H1 (cell line): Measurements from ENCODE around the gene DLK2. TPM values are rescaled to one million over a fixed set of nuclear protein-coding genes. Genes with fewer than 3 reads are reported as not detected.

ENCODE experiments used
- BACH1 ChIP-seq: IDR thresholded peaks from 2 replicates; pipeline ENCODE4 v1.6.1; 2012; ENCODE audit warnings: low read length, improper control_type of control experiment
- CBX5 ChIP-seq: fragments of 300-800, 300-1000 bp; sonication (generic); IDR thresholded peaks from 2 replicates; pipeline ENCODE4 v1.7.1; 2016; ENCODE audit warnings: antibody characterized with exemption, low read length, low read depth
- CBX8 ChIP-seq: fragments of 300-800, 300-1000 bp; sonication (generic); IDR thresholded peaks from 2 replicates; pipeline ENCODE4 v1.7.1; 2016; ENCODE audit warnings: low read depth, low read length, borderline replicate concordance
- CHD2 ChIP-seq: IDR thresholded peaks from 2 replicates; pipeline ENCODE4 v1.6.1; 2012; ENCODE audit warnings: low read length, improper control_type of control experiment
- EGR1 ChIP-seq: IDR thresholded peaks from 2 replicates; pipeline ENCODE4 v1.6.1; 2011; ENCODE audit warnings: low read depth, low read length, borderline replicate concordance
- EP300 ChIP-seq, 2 experiments: IDR thresholded peaks; 1 replicate in 1 of 2; 2 replicates in 1 of 2; pipeline ENCODE4 v1.6.1; 2011 to 2012; ENCODE audit warnings: low read depth in 2 of 2, low read length in 2 of 2, mild to moderate bottlenecking in 2 of 2, borderline replicate concordance in 1 of 2, inconsistent platforms in 1 of 2, moderate library complexity in 1 of 2
- HDAC6 ChIP-seq: IDR thresholded peaks from one replicate; pipeline ENCODE4 v1.7.1; 2012; ENCODE audit warnings: low read depth, mild to moderate bottlenecking, inconsistent platforms, low read length, moderate library complexity
- KDM4A ChIP-seq: IDR thresholded peaks from one replicate; pipeline ENCODE4 v1.7.1; 2012; ENCODE audit warnings: low read depth, mild to moderate bottlenecking, moderate library complexity, low read length, inconsistent platforms; ENCODE audit not compliant: severe bottlenecking
- KDM5A ChIP-seq: fragments of 200-600 bp; IDR thresholded peaks from 2 replicates; pipeline ENCODE4 v1.7.1; 2012; ENCODE audit warnings: mild to moderate bottlenecking, low read length, inconsistent platforms, mixed read lengths
- NRF1 ChIP-seq: IDR thresholded peaks from 2 replicates; pipeline ENCODE4 v1.6.1; 2011; ENCODE audit warnings: mild to moderate bottlenecking, low read depth, low read length, improper control_type of control experiment
- PHF8 ChIP-seq: fragments of 200-600 bp; sonication (generic); conservative IDR thresholded peaks from 2 replicates; pipeline ENCODE4 v1.7.1; 2012; ENCODE audit warnings: low read depth, mild to moderate bottlenecking, inconsistent platforms, low read length, moderate library complexity
- POLR2AphosphoS5 ChIP-seq: IDR thresholded peaks from 2 replicates; pipeline ENCODE4 v1.6.1; 2011; ENCODE audit warnings: low read depth, low read length
- POU5F1 ChIP-seq: IDR thresholded peaks from 2 replicates; pipeline ENCODE4 v1.6.1; 2011; ENCODE audit warnings: low read depth, mild to moderate bottlenecking, low read length, moderate library complexity
- RAD21 ChIP-seq, 2 experiments: IDR thresholded peaks in 1 of 2; conservative IDR thresholded peaks in 1 of 2; 2 replicates each; pipeline ENCODE4 v1.6.1; 2011; ENCODE audit warnings: low read depth in 2 of 2, low read length in 2 of 2, improper control_type of control experiment in 1 of 2, inconsistent platforms in 1 of 2, mild to moderate bottlenecking in 1 of 2, moderate library complexity in 1 of 2
- RNF2 ChIP-seq: fragments of 200-900, 300-1000 bp; sonication (generic); IDR thresholded peaks from 2 replicates; pipeline ENCODE4 v1.7.1; 2016; ENCODE audit warnings: borderline replicate concordance, low read depth, mild to moderate bottlenecking, antibody characterized with exemption, low read length; ENCODE audit not compliant: poor library complexity, severe bottlenecking; ENCODE audit errors: missing control alignments
- SIN3A ChIP-seq, 2 experiments: IDR thresholded peaks in 1 of 2; conservative IDR thresholded peaks in 1 of 2; 2 replicates each; pipeline ENCODE4 v1.6.1; 2011 to 2012; ENCODE audit warnings: low read length in 2 of 2, improper control_type of control experiment in 1 of 2, low read depth in 1 of 2, mild to moderate bottlenecking in 1 of 2
- SP2 ChIP-seq: IDR thresholded peaks from 2 replicates; pipeline ENCODE4 v1.6.1; 2012; ENCODE audit warnings: mild to moderate bottlenecking, low read length, inconsistent platforms
- SP4 ChIP-seq: IDR thresholded peaks from 2 replicates; pipeline ENCODE4 v1.6.1; 2012; ENCODE audit warnings: low read length, inconsistent platforms
- TEAD4 ChIP-seq: IDR thresholded peaks from 2 replicates; pipeline ENCODE4 v1.6.1; 2012; ENCODE audit warnings: low read depth, low read length, inconsistent platforms, mixed read lengths
- ZNF274 ChIP-seq: IDR thresholded peaks from 2 replicates; pipeline ENCODE4 v1.7.0; 2012; ENCODE audit warnings: low read length, borderline replicate concordance; ENCODE audit errors: extremely low read depth
- polyA plus RNA-seq, 7 experiments: library from polyadenylated mRNA; depleted of rRNA in 3 of 7; stranded (reverse) in 5 of 7; unstranded in 2 of 7; fragments of >200 nt in 5 of 7; fragments of 200-250 nt in 2 of 7; gene quantifications; 1 replicate in 5 of 7; 2 replicates in 1 of 7; 4 replicates in 1 of 7; pipeline versions ENCODE4 v1.2.1 to v1.2.3, GENCODE V29; 2011 to 2013; ENCODE audit warnings: missing spikeins in 2 of 7, mixed read lengths in 2 of 7
- total RNA-seq: library from RNA; stranded (reverse); fragmentation: NEBNext Ultra II Directional; extraction: Animal tissue kit (Norgen Biotek cat#: 25700); gene quantifications from 2 replicates; pipeline ENCODE4 v1.2.1, GENCODE V29; 2021
- TF ChIP-seq, protein P1 (sequence below): IDR thresholded peaks from 2 replicates; pipeline ENCODE4 v1.6.1; 2012; ENCODE audit warnings: low read length, inconsistent platforms
- TF ChIP-seq, protein P2 (sequence below): IDR thresholded peaks from 2 replicates; pipeline ENCODE4 v1.6.1; 2012; ENCODE audit warnings: inconsistent platforms

DLK2 gene
- total and polyA plus RNA-seq, 2 of the 8 experiments (the other 6 are each of a cell fraction or from before 2014, with no cell fraction given), result 0.37 to 0.80 TPM

DNA sequence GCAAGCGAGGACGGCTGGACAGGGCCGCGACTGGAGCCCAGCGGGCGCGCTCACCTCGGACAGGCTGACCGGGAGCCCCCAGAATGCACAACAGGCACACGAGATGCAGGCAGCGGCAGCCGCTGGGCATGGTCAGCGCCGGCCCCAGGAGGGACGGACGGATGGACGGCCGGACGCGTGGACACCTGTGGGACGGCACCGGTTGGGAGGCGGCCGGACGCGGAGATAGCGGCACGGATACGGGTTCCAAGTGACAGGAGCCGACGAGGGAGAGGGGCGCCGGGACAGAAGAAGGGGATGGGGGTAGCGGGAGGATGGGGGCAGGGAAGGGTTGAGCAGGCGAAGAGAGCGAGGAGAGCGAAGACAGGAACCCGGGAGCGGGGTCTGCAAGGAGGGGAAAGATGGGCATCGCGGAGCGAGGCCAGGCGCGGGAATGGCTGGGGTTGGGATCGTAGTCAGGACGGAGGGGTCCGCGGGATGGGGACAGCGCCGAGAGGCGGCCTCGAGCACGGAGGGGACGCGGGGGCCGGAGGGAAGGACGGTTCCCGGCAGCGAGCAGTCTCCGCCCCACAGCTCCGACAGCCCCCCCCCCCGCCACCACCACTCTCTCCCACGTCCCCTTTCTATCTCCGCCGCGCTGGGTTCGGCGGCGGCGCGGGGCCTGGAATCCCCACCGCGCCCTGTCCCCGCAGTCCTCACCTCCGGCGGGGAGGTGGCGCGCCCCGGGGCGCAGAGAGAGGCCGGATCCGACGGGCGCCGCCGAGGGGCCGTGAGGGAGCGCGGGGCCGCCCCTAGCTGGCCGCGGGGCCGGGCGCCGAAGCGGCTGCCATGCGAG is 435 bp downstream of the DLK2 start (continued):
- TF ChIP-seq NRF1 (no peak), EGR1 (no peak), EP300 (IDR thresholded peaks at IDR 0.05; ENCODE audit: borderline replicate concordance in 1 of 2, low read depth in 2 of 2, low read length in 2 of 2) (no peak), RAD21 (IDR thresholded peaks at IDR 0.05 in 1 of 2, conservative IDR thresholded peaks at IDR 0.05 in 1 of 2; ENCODE audit: low read depth in 2 of 2, low read length in 2 of 2) (no peak), CBX8 (no peak), SP2 (no peak), CBX5 (no peak), KDM5A (no peak), TEAD4 (no peak), BACH1 (no peak), ZNF274 (no peak), SIN3A (conservative IDR thresholded peaks at IDR 0.05 in 1 of 2, IDR thresholded peaks at IDR 0.05 in 1 of 2; ENCODE audit: low read depth in 1 of 2, low read length in 2 of 2) (peak; percentile 76 to 89; a peak in 3 of 4 replicates), KDM4A (peak; percentile 66), RNF2 (no peak), POU5F1 (no peak), HDAC6 (no peak), POLR2AphosphoS5 (no peak), PHF8 (no peak), SP4 (no peak), CHD2 (no peak)
- TF ChIP-seq, protein P1, sequence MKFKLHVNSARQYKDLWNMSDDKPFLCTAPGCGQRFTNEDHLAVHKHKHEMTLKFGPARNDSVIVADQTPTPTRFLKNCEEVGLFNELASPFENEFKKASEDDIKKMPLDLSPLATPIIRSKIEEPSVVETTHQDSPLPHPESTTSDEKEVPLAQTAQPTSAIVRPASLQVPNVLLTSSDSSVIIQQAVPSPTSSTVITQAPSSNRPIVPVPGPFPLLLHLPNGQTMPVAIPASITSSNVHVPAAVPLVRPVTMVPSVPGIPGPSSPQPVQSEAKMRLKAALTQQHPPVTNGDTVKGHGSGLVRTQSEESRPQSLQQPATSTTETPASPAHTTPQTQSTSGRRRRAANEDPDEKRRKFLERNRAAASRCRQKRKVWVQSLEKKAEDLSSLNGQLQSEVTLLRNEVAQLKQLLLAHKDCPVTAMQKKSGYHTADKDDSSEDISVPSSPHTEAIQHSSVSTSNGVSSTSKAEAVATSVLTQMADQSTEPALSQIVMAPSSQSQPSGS, result no peak
- TF ChIP-seq, protein P2, sequence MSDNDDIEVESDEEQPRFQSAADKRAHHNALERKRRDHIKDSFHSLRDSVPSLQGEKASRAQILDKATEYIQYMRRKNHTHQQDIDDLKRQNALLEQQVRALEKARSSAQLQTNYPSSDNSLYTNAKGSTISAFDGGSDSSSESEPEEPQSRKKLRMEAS, result no peak; the same call in 1 of the 2 replicates
